Amniotic epithelial cell (primary cell): ENCODE data around the gene MRPL33.
A peak's percentile ranks its signal among the peaks of the same experiment; 100 is the strongest.
"Not testable (repeated sequence)": the region's sequence is repeated elsewhere in the genome, so short reads cannot be mapped to it uniquely, and the experiment has no call there.

Source experiments
- DNase-seq: peaks from one replicate; pipeline ENCODE4 v3.0.0-alpha.2; 2010; ENCODE audit warnings: low read depth

Gene MRPL33

GRCh38 chr2:27741673-27742072 is 29.8 kb upstream of the MRPL33 start:
- DNase-seq = no peak

GRCh38 chr2:27742571-27742970 is 28.9 kb upstream of the MRPL33 start:
- no peak for DNase-seq

GRCh38 chr2:27745494-27745893 is 26.0 kb upstream of the MRPL33 start:
- DNase-seq = not testable (repeated sequence)

- DNase-seq = no peak
Measured at GRCh38 chr2:27746325-27746724, 25.2 kb upstream of the MRPL33 start.

GRCh38 chr2:27747827-27748352 is 23.6 kb upstream of the MRPL33 start:
- DNase-seq = no peak

GRCh38 chr2:27748803-27749554 is 22.5 kb upstream of the MRPL33 start:
- not testable (repeated sequence) for DNase-seq

GRCh38 chr2:27751377-27751776 is 20.1 kb upstream of the MRPL33 start:
- no peak for DNase-seq

GRCh38 chr2:27752551-27753237 is 18.8 kb upstream of the MRPL33 start:
- DNase-seq = peak; percentile 43

- peak; percentile 74 for DNase-seq
Measured at GRCh38 chr2:27754138-27754588, 17.4 kb upstream of the MRPL33 start.

- DNase-seq = no peak
Measured at GRCh38 chr2:27754831-27755230, 16.7 kb upstream of the MRPL33 start.

GRCh38 chr2:27756091-27756490 is 15.4 kb upstream of the MRPL33 start:
- DNase-seq = no peak

GRCh38 chr2:27756544-27757498 is 14.7 kb upstream of the MRPL33 start:
- DNase-seq = no peak

GRCh38 chr2:27762951-27763906 is 8.3 kb upstream of the MRPL33 start:
- DNase-seq = peak; percentile 23

- no peak for DNase-seq
Measured at GRCh38 chr2:27763907-27764267, 7.6 kb upstream of the MRPL33 start.

- not testable (repeated sequence) for DNase-seq
Measured at GRCh38 chr2:27764526-27764925, 7.0 kb upstream of the MRPL33 start.

- DNase-seq = peak; percentile 58
Measured at GRCh38 chr2:27765621-27766286, 5.8 kb upstream of the MRPL33 start.

GRCh38 chr2:27766287-27766661 is 5.2 kb upstream of the MRPL33 start:
- DNase-seq = no peak

- DNase-seq = no peak
Measured at GRCh38 chr2:27771202-27771547, 344 bp upstream of the MRPL33 start.

GRCh38 chr2:27772804-27773203 is 1.3 kb downstream of the MRPL33 start:
- peak; percentile 34 for DNase-seq

- DNase-seq = peak; percentile 39
Measured at GRCh38 chr2:27773959-27774358, 2.4 kb downstream of the MRPL33 start.

GRCh38 chr2:27776097-27776496 is 4.6 kb downstream of the MRPL33 start:
- DNase-seq = peak; percentile 98
